ENCODE data around the gene ARHGDIA. TPM values are rescaled to one million over a fixed set of nuclear protein-coding genes. Genes with fewer than 3 reads are reported as not detected.

Gene ARHGDIA
- total and polyA plus RNA-seq, 2 of the 8 experiments (the other 6 are each of a cell fraction or from before 2014, with no cell fraction given), result 62.4 to 217 TPM

DNA sequence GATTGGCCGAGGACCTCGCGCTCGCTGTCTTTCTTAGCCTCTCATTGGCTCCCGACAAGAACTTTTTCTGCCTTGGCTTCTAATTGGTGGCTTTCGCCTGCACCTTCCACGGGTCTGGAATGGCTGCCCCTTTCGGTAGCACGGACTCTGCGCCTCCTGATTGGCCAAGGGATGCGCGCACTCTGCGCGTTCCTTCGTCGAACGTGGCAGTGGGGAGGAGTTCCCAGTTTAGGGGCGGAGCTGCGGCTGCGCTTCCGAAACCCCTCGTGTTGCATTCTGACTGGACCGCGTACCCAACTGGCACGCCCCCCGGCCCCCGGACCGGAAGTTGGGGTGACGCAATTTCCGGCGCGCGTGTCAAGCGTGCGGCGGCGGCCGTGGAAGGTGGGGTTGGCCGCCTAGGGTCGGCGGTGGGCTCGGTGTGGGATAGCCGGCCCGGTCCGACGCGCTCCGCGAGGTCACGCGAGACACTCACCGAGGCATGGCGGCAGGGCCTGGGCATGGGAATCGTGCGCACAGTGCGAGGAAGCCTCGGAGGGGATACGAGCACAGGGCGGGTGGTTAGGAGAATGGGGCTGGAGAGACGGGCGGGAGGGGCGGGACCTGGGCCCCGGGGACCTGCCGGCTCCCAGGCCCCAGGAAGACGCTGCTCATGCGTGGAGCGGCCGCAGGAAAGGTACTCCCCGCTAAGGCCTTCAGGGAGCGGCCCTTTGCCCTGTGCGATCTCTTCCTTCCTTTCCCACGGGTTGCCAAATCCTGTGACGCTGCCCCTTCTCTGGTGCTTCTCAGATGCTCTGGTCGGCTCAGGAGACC, 10.2 kb downstream of the ARHGDIA start (continued):
- TF ChIP-seq KDM1A (IDR thresholded peaks at IDR 0.05; ENCODE audit: borderline replicate concordance, low read length) (no peak), CHD7 (IDR thresholded peaks at IDR 0.05; ENCODE audit: insufficient replicate concordance, low read length) (no peak), FOSL1 (IDR thresholded peaks at IDR 0.05; ENCODE audit: insufficient read depth, low read depth, low read length) (no peak), BCL11A (IDR thresholded peaks at IDR 0.05; ENCODE audit: low read depth in 2 of 2, low read length in 2 of 2) (no peak), PHF8 (conservative IDR thresholded peaks at IDR 0.05; ENCODE audit: low read depth, low read length) (peak; percentile 95), RFX5 (IDR thresholded peaks at IDR 0.05; ENCODE audit: borderline replicate concordance, low read depth, low read length) (no peak), KDM4A (IDR thresholded peaks at IDR 0.05; ENCODE audit: low read depth, low read length, severe bottlenecking) (peak; percentile 65)
